HG03159 (cell line): ENCODE measurements around the gene USP40.

Experiments used
- ATAC-seq: cut with Tn5 transposase; IDR thresholded peaks from one replicate; pipeline ENCODE4 v1.9.1; 2021; ENCODE audit warnings: mild to moderate bottlenecking, moderate library complexity; ENCODE audit not compliant: unreplicated experiment

USP40 gene

GRCh38 chr2:233430081-233430480 lies 136.5 kb downstream of the USP40 start:
- no peak for ATAC-seq

DNA sequence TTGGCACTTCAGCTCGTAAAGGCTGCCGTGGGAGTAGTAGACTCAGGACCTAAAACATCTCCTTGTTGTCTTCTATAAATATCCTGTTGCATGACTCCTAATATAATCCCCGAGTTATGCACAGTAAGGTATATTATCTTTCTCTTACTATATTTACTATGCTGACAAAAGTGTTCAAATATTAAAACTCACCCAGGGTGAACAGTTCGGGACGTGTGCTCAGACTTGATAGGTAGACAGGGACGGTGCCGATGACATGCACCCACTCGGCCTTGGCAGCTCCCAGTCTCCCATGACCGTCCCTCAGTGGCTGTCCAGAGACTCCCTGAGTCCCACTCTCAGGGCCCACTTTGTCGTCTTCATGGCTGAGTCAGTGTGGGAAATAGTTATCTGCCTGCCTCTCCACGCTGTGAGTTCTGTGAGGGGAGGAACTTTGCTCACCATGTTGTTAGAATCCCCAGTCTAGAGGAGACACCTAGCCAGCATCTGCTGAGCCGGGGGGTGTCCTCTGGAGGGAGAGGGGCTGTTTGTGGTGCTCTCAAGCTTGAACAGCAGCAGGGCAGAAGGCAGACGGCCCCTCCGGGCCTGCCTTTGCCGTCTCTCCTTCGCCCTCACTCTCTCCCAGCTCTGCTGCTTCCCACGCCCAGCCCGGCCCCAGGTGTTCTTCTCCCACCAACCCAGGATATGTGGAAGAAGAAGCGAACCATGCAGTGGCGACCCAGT lies 137.2 kb downstream of the USP40 start:
- ATAC-seq: no peak

DNA sequence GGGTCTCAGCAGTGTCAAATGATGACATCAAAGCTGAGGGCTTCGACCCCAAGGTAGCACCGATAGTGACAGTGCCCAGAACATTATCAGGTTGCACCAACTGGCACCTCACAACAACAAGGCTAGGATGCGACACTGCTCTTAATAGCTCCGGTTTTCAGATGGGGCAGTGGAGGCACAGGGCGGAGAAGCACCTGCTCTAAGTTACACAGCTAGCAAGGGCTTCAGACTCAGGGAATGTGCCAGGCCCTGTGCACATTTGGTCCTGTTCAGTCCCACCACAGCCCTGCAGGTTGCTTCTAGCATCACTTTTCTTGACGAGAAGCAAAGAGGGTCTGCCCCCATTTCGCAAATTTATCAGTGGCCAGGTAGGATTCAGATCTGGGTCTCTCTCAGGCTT lies 138.1 kb downstream of the USP40 start:
- ATAC-seq: no peak

DNA sequence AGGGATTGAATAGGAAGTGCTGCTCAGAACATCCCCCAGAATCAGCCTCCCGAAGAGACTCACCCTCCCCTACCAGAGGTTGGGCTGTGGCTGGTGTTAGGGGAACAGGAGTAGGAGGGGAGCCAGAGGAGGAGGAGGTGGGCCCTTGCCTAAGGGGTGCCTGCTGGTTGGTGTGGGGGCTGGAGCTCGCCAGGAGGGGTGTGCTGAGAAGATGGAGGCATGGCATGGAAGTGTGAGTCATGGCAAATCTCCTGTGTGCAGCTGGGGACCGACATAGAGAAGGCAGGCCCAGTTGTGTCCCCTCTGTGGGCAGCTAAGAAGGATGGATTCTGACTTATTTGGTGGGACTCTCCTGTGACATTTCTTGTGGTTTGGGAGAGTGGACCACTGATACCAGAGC lies 138.6 kb downstream of the USP40 start:
- no peak for ATAC-seq

- no peak for ATAC-seq
Observed at GRCh38 chr2:233426619-233427342, 139.8 kb downstream of the USP40 start.
